Body of pancreas (tissue), 4 donors: ENCODE data around the gene HSPBAP1.

Experiments used
- CTCF ChIP-seq, 7 experiments: fragments of 450-650 bp in 4 of 7; fragments of 200-600 bp in 3 of 7; sonication (generic) in 3 of 7; IDR thresholded peaks; one replicate each; pipeline ENCODE4 v1.5.1; 2016 to 2019; ENCODE audit warnings: antibody characterized with exemption in 7 of 7
- POLR2A ChIP-seq, 3 donors: fragments of 450-650 bp; IDR thresholded peaks; one replicate each; pipeline ENCODE4 v1.6.1; 2016; ENCODE audit warnings: antibody characterized with exemption in 3 of 3, mild to moderate bottlenecking in 2 of 3

DNA sequence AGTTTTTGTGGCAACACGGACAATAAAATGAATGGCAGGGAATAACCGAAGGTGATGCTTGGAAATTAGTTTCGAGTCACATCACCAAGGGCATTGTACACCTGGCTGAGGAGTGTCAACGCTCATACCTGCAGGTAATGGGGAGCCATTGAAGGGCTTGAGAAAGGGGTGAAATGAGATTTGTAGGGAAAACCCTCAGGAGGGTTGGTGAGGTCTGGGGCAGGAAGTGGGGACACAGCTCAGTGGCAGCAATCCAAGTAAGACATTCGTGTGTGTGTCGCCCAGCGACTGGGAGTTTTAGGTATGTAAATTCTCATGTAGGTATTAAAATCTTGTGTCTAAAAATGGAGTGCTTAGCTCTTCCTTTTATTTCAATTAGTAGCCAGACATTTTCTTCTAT, 98.7 kb downstream of the HSPBAP1 start:
- TF ChIP-seq CTCF (IDR thresholded peaks at IDR 0.05) (no peak), POLR2A (IDR thresholded peaks at IDR 0.05) (no peak)
